Gastroesophageal sphincter (tissue), 4 donors: Measurements from ENCODE around the gene CEP63. TPM values are rescaled to one million over a fixed set of nuclear protein-coding genes. Genes with fewer than 3 reads are reported as not detected.

Source experiments
- ATAC-seq: fragments of 150-250 bp; one replicate; pipeline ENCODE4 v1.9.1; 2016; ENCODE audit warnings: mild to moderate bottlenecking, moderate library complexity
- H3K27ac ChIP-seq, 4 donors: fragments of 200-600 bp; sonication (generic) in 3 of 4; 1 replicate in 3 of 4; 2 replicates in 1 of 4; pipeline ENCODE4 v1.5.1; 2016 to 2019
- H3K27me3 ChIP-seq: fragments of 200-600 bp; sonication (generic); one replicate; pipeline ENCODE4 v1.5.1; 2019
- H3K36me3 ChIP-seq, 2 donors: fragments of 200-600 bp; sonication (generic); one replicate each; pipeline ENCODE4 v1.5.1; 2019; ENCODE audit warnings: control low read depth in 1 of 2
- H3K4me1 ChIP-seq, 3 donors: fragments of 200-600 bp; sonication (generic); 1 replicate in 2 of 3; 2 replicates in 1 of 3; pipeline ENCODE4 v1.5.1; 2016 to 2019; ENCODE audit warnings: control low read depth in 2 of 3
- H3K4me3 ChIP-seq, 2 donors: fragments of 200-600 bp; sonication (generic); one replicate each; pipeline ENCODE4 v1.5.1; 2019; ENCODE audit warnings: mild to moderate bottlenecking in 1 of 2, moderate library complexity in 1 of 2
- H3K9me3 ChIP-seq, 3 donors: fragments of 200-600 bp; sonication (generic); one replicate each; pipeline ENCODE4 v1.5.1; 2017 to 2019; ENCODE audit warnings: control low read depth in 2 of 3
- EP300 ChIP-seq: sonication (generic); formaldehyde crosslinking; IDR thresholded peaks from one replicate; pipeline ENCODE4 v1.6.1; 2017; ENCODE audit warnings: antibody characterized with exemption, mild to moderate bottlenecking
- POLR2A ChIP-seq, 2 donors: fragments of 450-650 bp; IDR thresholded peaks; one replicate each; pipeline ENCODE4 v1.6.1; 2017; ENCODE audit warnings: antibody characterized with exemption in 2 of 2, mild to moderate bottlenecking in 2 of 2, moderate library complexity in 1 of 2
- POLR2AphosphoS5 ChIP-seq: sonication (generic); formaldehyde crosslinking; IDR thresholded peaks from one replicate; pipeline ENCODE4 v1.6.1; 2017; ENCODE audit warnings: antibody characterized with exemption
- WGBS, 2 donors: methylation state at CpG; one replicate each; pipeline ENCODE4 v1.1.5; 2018; ENCODE audit warnings: low coverage in 1 of 2; 5-methylcytosine and 5-hydroxymethylcytosine counted together
- total RNA-seq, 4 donors: library from RNA; depleted of rRNA; stranded (reverse); fragments of >200 nt; gene quantifications; one replicate each; pipeline ENCODE4 v1.1.0, GENCODE V29; 2016
- TF ChIP-seq, protein P1 (sequence below), 4 experiments: fragments of 200-600 bp in 2 of 4; fragments of 450-650 bp in 2 of 4; sonication (generic) in 1 of 4; IDR thresholded peaks; one replicate each; pipeline ENCODE4 v1.5.1; 2017 to 2019; ENCODE audit warnings: antibody characterized with exemption in 4 of 4, mild to moderate bottlenecking in 2 of 4, moderate library complexity in 2 of 4

Gene CEP63
- total RNA-seq, 4 donors from 2014 or later, result 17.9 to 30.1 (median 25.9) TPM

DNA sequence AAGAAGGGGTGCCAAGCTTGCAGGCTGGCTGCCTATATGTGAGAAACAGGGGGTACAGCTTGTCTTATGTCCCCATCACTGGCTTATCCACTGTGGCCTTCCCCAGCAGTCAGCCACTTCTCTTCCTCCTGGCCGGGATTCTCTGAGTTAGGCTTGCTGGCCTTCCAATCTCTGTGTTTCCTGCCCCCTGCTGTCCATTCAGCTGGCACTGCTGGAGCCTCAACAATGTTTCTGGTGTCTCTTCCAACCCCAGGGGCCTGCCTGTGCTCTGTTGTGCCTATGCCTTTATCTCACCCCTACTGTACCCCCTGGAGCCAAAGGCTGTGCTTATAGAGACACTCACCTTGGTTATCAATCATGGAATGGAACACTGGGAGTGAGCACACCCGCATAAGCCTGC is 36.6 kb upstream of the CEP63 start:
- TF ChIP-seq EP300 (no peak), POLR2AphosphoS5 (no peak), POLR2A (IDR thresholded peaks at IDR 0.05) (no peak)
- TF ChIP-seq, protein P1, sequence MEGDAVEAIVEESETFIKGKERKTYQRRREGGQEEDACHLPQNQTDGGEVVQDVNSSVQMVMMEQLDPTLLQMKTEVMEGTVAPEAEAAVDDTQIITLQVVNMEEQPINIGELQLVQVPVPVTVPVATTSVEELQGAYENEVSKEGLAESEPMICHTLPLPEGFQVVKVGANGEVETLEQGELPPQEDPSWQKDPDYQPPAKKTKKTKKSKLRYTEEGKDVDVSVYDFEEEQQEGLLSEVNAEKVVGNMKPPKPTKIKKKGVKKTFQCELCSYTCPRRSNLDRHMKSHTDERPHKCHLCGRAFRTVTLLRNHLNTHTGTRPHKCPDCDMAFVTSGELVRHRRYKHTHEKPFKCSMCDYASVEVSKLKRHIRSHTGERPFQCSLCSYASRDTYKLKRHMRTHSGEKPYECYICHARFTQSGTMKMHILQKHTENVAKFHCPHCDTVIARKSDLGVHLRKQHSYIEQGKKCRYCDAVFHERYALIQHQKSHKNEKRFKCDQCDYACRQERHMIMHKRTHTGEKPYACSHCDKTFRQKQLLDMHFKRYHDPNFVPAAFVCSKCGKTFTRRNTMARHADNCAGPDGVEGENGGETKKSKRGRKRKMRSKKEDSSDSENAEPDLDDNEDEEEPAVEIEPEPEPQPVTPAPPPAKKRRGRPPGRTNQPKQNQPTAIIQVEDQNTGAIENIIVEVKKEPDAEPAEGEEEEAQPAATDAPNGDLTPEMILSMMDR (IDR thresholded peaks at IDR 0.05), result peak in 3 of 4 experiments; percentile 23 to 47 (median 28)
- no peak for ATAC-seq
- WGBS, 2 donors, result 46 to 50% methylated on average over 1 of the region's 2 CpGs
- Histone ChIP-seq H3K4me1 (peaks cover 0 to 14% (median 3%) of the 10 kb centered on the region in 3 donors), H3K27me3 (no peaks in the 10 kb centered on the region), H3K9me3 (peaks cover 0 to 7% (median 0%) of the 10 kb centered on the region in 3 donors), H3K27ac (no peak overlapping the region), H3K4me3 (no peak overlapping the region), H3K36me3 (no peaks in the 10 kb centered on the region)

DNA sequence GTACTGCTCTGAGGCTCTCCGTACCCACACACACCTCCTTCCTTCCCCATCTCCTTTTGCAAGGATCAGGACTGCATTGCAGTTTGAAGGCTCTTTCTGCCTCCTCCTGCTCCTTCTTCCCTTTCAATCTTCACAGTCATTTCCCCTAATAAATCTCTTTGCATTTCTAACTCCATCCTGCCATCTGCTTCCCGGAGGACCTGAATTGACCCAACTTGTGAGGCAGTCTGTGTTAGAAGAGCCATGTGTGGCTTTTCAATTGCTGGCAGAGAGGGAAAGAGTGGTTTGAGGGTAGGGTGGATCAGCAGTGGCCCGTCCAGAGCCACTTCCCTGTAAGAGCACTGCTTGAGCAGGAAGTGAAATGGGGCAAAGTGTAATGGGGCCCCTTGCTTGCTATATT is 35.9 kb upstream of the CEP63 start:
- TF ChIP-seq EP300 (no peak), POLR2A (IDR thresholded peaks at IDR 0.05) (no peak), POLR2AphosphoS5 (no peak)
- TF ChIP-seq, protein P1 (IDR thresholded peaks at IDR 0.05), result no peak
- Histone ChIP-seq H3K36me3 (no peaks in the 10 kb centered on the region), H3K27me3 (no peaks in the 10 kb centered on the region), H3K4me3 (no peak overlapping the region), H3K9me3 (peaks cover 0 to 5% (median 0%) of the 10 kb centered on the region in 3 donors), H3K4me1 (peaks cover 0 to 14% (median 3%) of the 10 kb centered on the region in 3 donors), H3K27ac (no peak overlapping the region)
- WGBS, 2 donors, result 71 to 94% methylated on average over 1 to 2 of the region's 3 CpGs
- no peak for ATAC-seq

DNA sequence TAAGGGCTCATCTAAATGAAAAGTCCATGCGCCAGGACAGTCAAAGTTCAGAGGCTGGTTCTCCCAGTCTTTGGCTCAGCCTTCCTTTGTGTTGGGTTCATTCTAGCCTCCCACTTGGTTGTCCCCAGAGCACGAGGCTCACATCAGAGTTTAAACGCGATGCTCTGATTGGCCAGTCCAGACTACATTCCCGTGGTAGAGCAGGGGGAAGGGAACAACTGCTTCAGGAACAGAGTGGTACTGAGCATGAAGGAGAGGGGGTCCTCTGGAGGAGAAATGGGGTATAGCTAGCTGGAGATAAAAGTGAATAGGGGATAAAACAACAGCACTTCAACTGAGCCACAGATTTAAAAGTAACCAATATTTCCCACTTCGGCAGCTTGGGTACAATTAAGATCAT is 32.2 kb upstream of the CEP63 start:
- no peaks in the 10 kb centered on the region for H3K36me3 ChIP-seq
- no peaks in the 10 kb centered on the region for H3K27me3 ChIP-seq
- no peak overlapping the region for H3K27ac ChIP-seq
- peaks cover 0 to 7% (median 0%) of the 10 kb centered on the region in 3 donors for H3K4me1 ChIP-seq
- no peak for ATAC-seq
- no peak overlapping the region for H3K4me3 ChIP-seq
- TF ChIP-seq, protein P1 (IDR thresholded peaks at IDR 0.05), result no peak
- no peak for TF ChIP-seq POLR2A (IDR thresholded peaks at IDR 0.05)
- H3K9me3 ChIP-seq, result no peaks in the 10 kb centered on the region
- WGBS, 2 donors, result 88 to 93% methylated on average over 1 to 2 of the region's 6 CpGs

DNA sequence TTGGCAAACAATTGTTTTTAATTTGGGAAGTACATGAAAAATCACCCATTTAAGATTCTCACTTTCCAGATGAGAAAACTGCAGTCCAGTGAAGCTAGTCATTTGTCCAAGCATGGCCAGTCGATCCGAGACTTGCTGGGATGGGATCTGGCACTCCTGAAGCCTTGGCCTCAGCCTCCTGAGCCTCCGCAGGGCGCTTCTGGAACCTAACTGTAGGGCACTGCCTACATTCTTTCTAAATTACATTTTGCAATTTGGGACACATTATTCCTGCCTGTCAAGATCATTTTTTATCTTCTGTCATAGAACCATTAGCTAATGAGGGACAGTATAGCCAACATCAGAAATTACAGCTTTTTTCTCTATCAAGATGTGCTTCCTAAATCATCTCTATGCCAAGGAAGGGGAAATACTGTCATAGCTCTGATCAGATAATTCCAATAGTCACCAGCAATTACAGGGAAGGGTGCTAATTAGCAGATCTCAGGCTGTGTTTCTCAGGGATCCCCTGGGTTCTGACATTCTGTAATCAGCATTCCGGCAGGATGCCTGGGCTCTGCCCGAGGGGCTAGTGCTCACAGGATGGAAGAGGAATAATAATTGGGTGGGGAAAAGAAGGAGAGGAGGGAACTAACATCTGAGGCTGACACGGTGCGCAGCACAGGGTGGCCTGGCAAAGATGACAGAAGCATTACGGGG is 28.3 kb upstream of the CEP63 start:
- no peaks in the 10 kb centered on the region for H3K27me3 ChIP-seq
- peak; percentile 40 for ATAC-seq
- 69 to 89% methylated on average over 5 of the region's 9 CpGs for WGBS, 2 donors
- no peak for TF ChIP-seq POLR2AphosphoS5
- TF ChIP-seq, protein P1 (IDR thresholded peaks at IDR 0.05), result no peak
- TF ChIP-seq EP300, result no peak
- H3K4me1 ChIP-seq, result peaks cover 0 to 21% (median 5%) of the 10 kb centered on the region in 3 donors
- H3K27ac ChIP-seq, result peak overlapping the region in 1 of 4 donors; percentile 22
- H3K36me3 ChIP-seq, result no peaks in the 10 kb centered on the region
- H3K9me3 ChIP-seq, result no peaks in the 10 kb centered on the region
- H3K4me3 ChIP-seq, result no peak overlapping the region

DNA sequence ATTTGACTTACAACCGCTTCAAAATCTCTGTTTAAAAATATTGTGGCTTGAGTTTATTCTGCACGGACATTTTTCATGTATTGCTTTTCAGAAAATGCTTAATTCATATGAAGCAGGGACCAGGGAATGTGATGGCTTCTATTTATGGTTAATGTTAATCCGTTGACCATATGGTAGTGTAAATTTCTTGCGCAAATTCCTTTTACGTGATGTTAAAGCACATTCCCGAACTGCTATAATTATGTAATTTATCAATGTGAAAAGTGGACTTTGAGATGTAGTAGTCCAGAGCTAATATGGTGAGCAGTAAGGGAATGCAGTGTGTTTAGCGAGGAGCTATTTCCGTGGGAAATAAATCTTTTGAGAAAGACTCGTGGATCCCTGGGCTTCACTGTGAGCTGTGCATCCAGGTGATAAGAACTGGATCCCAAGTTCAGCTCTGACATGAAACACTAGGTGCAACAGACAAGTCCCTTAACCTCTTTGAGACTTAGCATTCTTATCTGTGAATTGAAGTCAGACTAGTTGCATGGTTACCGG is 27.4 kb upstream of the CEP63 start:
- Histone ChIP-seq H3K36me3 (no peaks in the 10 kb centered on the region), H3K9me3 (no peaks in the 10 kb centered on the region), H3K27ac (peak overlapping the region in 2 of 4 donors; percentile 3 to 22), H3K27me3 (no peaks in the 10 kb centered on the region), H3K4me1 (peaks cover 0 to 31% (median 12%) of the 10 kb centered on the region in 3 donors), H3K4me3 (no peak overlapping the region)
- TF ChIP-seq, protein P1 (IDR thresholded peaks at IDR 0.05), result no peak
- TF ChIP-seq POLR2AphosphoS5 (no peak), POLR2A (IDR thresholded peaks at IDR 0.05) (no peak), EP300 (no peak)
- WGBS, 2 donors, result 19 to 41% methylated on average over 10 of the region's 10 CpGs
- ATAC-seq, result no peak
